LNCaP clone FGC (cell line): ENCODE data around the gene PPM1M.

Experiments used
- DNase-seq: peaks from one replicate; pipeline ENCODE4 v3.0.0-alpha.2; 2011; ENCODE audit warnings: low read depth
- H3K4me3 ChIP-seq: 2 replicates; pipeline ENCODE4 v1.5.1; 2011; ENCODE audit warnings: mild to moderate bottlenecking, low read depth, low read length, control low read depth
- CTCF ChIP-seq: IDR thresholded peaks from 2 replicates; pipeline ENCODE4 v1.5.1; 2012; ENCODE audit warnings: mild to moderate bottlenecking; ENCODE audit not compliant: control insufficient read depth, insufficient read depth; ENCODE audit errors: extremely low read depth

Gene PPM1M

GRCh38 chr3:52299247-52299878, 53.8 kb downstream of the PPM1M start:
- DNase-seq: no peak
- no peak for TF ChIP-seq CTCF
- H3K4me3 ChIP-seq: no peak overlapping the region
